Measurements from ENCODE around the gene UBASH3A.

DNA sequence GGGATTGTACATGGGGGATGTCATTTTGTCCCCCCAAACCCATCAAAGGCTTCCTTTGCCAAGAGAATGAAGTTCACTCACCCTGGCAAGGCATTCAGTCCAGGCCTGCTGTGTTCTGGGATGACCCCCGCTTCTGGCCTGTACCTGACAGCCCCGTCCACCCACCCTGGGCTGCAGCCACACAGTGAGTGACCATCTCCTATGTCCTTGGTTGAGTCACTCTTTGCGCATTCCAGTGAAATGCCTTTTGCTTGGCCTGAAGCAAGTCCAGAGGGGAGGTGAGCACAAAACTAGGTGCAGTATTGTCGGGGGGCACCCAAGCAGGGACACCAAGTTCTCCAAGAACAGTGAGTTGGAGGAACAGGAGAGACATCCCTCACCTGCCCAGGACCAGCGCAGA lies 18.1 kb upstream of the UBASH3A start:
- TF ChIP-seq CHD2 (IDR thresholded peaks at IDR 0.05; ENCODE audit: low read length, partially characterized antibody) (no peak), EP300 (IDR thresholded peaks at IDR 0.05; ENCODE audit: borderline replicate concordance in 1 of 2, low read depth in 1 of 2, low read length in 1 of 2) (no peak), POLR2AphosphoS5 (IDR thresholded peaks at IDR 0.05; ENCODE audit: low read depth, low read length) (no peak), SIN3A (IDR thresholded peaks at IDR 0.05; ENCODE audit: borderline replicate concordance, low read depth, low read length) (no peak), FOXM1 (IDR thresholded peaks at IDR 0.05; ENCODE audit: low read depth) (no peak), TEAD4 (IDR thresholded peaks at IDR 0.05; ENCODE audit: borderline replicate concordance, insufficient read depth) (no peak), YY1 (IDR thresholded peaks at IDR 0.05; ENCODE audit: low read depth) (no peak), RCOR1 (IDR thresholded peaks at IDR 0.05; ENCODE audit: low read length) (no peak)
- TF ChIP-seq, protein P1, sequence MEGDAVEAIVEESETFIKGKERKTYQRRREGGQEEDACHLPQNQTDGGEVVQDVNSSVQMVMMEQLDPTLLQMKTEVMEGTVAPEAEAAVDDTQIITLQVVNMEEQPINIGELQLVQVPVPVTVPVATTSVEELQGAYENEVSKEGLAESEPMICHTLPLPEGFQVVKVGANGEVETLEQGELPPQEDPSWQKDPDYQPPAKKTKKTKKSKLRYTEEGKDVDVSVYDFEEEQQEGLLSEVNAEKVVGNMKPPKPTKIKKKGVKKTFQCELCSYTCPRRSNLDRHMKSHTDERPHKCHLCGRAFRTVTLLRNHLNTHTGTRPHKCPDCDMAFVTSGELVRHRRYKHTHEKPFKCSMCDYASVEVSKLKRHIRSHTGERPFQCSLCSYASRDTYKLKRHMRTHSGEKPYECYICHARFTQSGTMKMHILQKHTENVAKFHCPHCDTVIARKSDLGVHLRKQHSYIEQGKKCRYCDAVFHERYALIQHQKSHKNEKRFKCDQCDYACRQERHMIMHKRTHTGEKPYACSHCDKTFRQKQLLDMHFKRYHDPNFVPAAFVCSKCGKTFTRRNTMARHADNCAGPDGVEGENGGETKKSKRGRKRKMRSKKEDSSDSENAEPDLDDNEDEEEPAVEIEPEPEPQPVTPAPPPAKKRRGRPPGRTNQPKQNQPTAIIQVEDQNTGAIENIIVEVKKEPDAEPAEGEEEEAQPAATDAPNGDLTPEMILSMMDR (IDR thresholded peaks at IDR 0.05): no peak
- TF ChIP-seq, protein P2, sequence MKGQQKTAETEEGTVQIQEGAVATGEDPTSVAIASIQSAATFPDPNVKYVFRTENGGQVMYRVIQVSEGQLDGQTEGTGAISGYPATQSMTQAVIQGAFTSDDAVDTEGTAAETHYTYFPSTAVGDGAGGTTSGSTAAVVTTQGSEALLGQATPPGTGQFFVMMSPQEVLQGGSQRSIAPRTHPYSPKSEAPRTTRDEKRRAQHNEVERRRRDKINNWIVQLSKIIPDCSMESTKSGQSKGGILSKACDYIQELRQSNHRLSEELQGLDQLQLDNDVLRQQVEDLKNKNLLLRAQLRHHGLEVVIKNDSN (IDR thresholded peaks at IDR 0.05; ENCODE audit: borderline replicate concordance, low read depth): no peak
- TF ChIP-seq, protein P3, sequence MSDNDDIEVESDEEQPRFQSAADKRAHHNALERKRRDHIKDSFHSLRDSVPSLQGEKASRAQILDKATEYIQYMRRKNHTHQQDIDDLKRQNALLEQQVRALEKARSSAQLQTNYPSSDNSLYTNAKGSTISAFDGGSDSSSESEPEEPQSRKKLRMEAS (IDR thresholded peaks at IDR 0.05; ENCODE audit: low read depth): no peak
- TF ChIP-seq, protein P4, sequence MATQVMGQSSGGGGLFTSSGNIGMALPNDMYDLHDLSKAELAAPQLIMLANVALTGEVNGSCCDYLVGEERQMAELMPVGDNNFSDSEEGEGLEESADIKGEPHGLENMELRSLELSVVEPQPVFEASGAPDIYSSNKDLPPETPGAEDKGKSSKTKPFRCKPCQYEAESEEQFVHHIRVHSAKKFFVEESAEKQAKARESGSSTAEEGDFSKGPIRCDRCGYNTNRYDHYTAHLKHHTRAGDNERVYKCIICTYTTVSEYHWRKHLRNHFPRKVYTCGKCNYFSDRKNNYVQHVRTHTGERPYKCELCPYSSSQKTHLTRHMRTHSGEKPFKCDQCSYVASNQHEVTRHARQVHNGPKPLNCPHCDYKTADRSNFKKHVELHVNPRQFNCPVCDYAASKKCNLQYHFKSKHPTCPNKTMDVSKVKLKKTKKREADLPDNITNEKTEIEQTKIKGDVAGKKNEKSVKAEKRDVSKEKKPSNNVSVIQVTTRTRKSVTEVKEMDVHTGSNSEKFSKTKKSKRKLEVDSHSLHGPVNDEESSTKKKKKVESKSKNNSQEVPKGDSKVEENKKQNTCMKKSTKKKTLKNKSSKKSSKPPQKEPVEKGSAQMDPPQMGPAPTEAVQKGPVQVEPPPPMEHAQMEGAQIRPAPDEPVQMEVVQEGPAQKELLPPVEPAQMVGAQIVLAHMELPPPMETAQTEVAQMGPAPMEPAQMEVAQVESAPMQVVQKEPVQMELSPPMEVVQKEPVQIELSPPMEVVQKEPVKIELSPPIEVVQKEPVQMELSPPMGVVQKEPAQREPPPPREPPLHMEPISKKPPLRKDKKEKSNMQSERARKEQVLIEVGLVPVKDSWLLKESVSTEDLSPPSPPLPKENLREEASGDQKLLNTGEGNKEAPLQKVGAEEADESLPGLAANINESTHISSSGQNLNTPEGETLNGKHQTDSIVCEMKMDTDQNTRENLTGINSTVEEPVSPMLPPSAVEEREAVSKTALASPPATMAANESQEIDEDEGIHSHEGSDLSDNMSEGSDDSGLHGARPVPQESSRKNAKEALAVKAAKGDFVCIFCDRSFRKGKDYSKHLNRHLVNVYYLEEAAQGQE (IDR thresholded peaks at IDR 0.05; ENCODE audit: low read depth, low read length): no peak
- TF ChIP-seq, protein P5, sequence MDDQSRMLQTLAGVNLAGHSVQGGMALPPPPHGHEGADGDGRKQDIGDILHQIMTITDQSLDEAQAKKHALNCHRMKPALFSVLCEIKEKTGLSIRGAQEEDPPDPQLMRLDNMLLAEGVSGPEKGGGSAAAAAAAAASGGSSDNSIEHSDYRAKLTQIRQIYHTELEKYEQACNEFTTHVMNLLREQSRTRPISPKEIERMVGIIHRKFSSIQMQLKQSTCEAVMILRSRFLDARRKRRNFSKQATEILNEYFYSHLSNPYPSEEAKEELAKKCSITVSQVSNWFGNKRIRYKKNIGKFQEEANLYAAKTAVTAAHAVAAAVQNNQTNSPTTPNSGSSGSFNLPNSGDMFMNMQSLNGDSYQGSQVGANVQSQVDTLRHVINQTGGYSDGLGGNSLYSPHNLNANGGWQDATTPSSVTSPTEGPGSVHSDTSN (IDR thresholded peaks at IDR 0.05): no peak
